Measurements from ENCODE around the gene FCN3.
A peak's percentile ranks its signal among the peaks of the same experiment; 100 is the strongest.
"Not testable (repeated sequence)": the region's sequence is repeated elsewhere in the genome, so short reads cannot be mapped to it uniquely, and the experiment has no call there.

Gene FCN3

GRCh38 chr1:27374362-27375086 lies at the start of gene FCN3:
Gene FCN3 (minus strand): TSS chr1:27374824. CDS start chr1:27374818, 6 bp downstream.
- no peak for DNase-seq

GRCh38 chr1:27423709-27424108 lies 49.1 kb upstream of the FCN3 start:
- DNase-seq = peak in 3 of 56 donors; percentile 7 to 23 (median 10)

GRCh38 chr1:27418326-27419185 lies 43.9 kb upstream of the FCN3 start:
- DNase-seq = peak in 46 of 56 donors; percentile 15 to 80 (median 60)

- DNase-seq = no peak
These were observed 43.1 kb upstream of the FCN3 start for GRCh38 chr1:27417713-27418112.

GRCh38 chr1:27416387-27417111 lies 41.9 kb upstream of the FCN3 start:
- peak in 14 of 56 donors; percentile 8 to 47 (median 18) for DNase-seq

GRCh38 chr1:27414091-27414490 lies 39.5 kb upstream of the FCN3 start:
- no peak for DNase-seq

GRCh38 chr1:27413004-27413403 lies 38.4 kb upstream of the FCN3 start:
- DNase-seq = no peak

- DNase-seq = peak in 6 of 56 donors; percentile 12 to 40 (median 34)
These were observed 37.9 kb upstream of the FCN3 start for GRCh38 chr1:27412502-27412901.

- no peak for DNase-seq
These were observed 36.1 kb upstream of the FCN3 start for GRCh38 chr1:27410709-27411108.

- no peak for DNase-seq
These were observed 35.0 kb upstream of the FCN3 start for GRCh38 chr1:27409669-27410068.

GRCh38 chr1:27408151-27408550 lies 33.5 kb upstream of the FCN3 start:
- DNase-seq = no peak

- DNase-seq = not testable (repeated sequence)
These were observed 32.2 kb upstream of the FCN3 start for GRCh38 chr1:27406791-27407190.

GRCh38 chr1:27406362-27406680 lies 31.7 kb upstream of the FCN3 start:
- peak in 9 of 56 donors; percentile 14 to 59 (median 21) for DNase-seq

GRCh38 chr1:27405598-27406361 lies 31.2 kb upstream of the FCN3 start:
- peak in 3 of 56 donors; percentile 16 to 44 (median 22) for DNase-seq

- DNase-seq = peak in 1 of 56 donors; percentile 26
These were observed 30.4 kb upstream of the FCN3 start for GRCh38 chr1:27405074-27405473.

GRCh38 chr1:27403931-27404330 lies 29.3 kb upstream of the FCN3 start:
- DNase-seq = no peak

- peak in 13 of 56 donors; percentile 11 to 43 (median 22) for DNase-seq
These were observed 28.6 kb upstream of the FCN3 start for GRCh38 chr1:27403065-27403726.

GRCh38 chr1:27402349-27402754 lies 27.7 kb upstream of the FCN3 start:
- DNase-seq = peak in 41 of 56 donors; percentile 14 to 77 (median 47)

- DNase-seq = no peak
These were observed 26.3 kb upstream of the FCN3 start for GRCh38 chr1:27400963-27401341.

Data from nucleus accumbens (tissue), 56 donors.